OCI-LY1 (cell line): ENCODE data around the gene SERTAD3.
"Not testable (repeated sequence)": the region's sequence is repeated elsewhere in the genome, so short reads cannot be mapped to it uniquely, and the experiment has no call there.

Experiments
- H2AFZ ChIP-seq: fragments of 200-600 bp; sonication (generic), shearing (Covaris generic); 2 replicates; pipeline ENCODE4 v1.6.0; 2014; ENCODE audit warnings: antibody characterized with exemption, mild to moderate bottlenecking, low read length
- H3F3A ChIP-seq: fragments of 200-600 bp; sonication (generic), shearing (Covaris generic); 2 replicates; pipeline ENCODE4 v1.6.0; 2014; ENCODE audit warnings: mild to moderate bottlenecking, antibody characterized with exemption, low read length, moderate library complexity; ENCODE audit not compliant: insufficient read depth
- H3K27ac ChIP-seq: fragments of 200-600 bp; sonication (generic); 2 replicates; pipeline ENCODE4 v1.5.1; 2014; ENCODE audit warnings: low read length, mixed run types, mild to moderate bottlenecking, low read depth; ENCODE audit not compliant: poor library complexity, severe bottlenecking
- H3K27me3 ChIP-seq: fragments of 200-600 bp; sonication (generic); 2 replicates; pipeline ENCODE4 v1.6.0; 2014; ENCODE audit warnings: antibody characterized with exemption, mild to moderate bottlenecking, low read length, moderate library complexity; ENCODE audit not compliant: insufficient read depth
- H3K36me3 ChIP-seq: fragments of 200-600 bp; sonication (generic); 2 replicates; pipeline ENCODE4 v1.6.1; 2014; ENCODE audit warnings: mild to moderate bottlenecking, antibody characterized with exemption, low read length, moderate library complexity, mixed read lengths; ENCODE audit not compliant: insufficient read depth
- H3K4me1 ChIP-seq: fragments of 200-600 bp; sonication (generic); 2 replicates; pipeline ENCODE4 v1.5.1; 2014; ENCODE audit warnings: mild to moderate bottlenecking, low read length, moderate library complexity; ENCODE audit not compliant: insufficient read depth, severe bottlenecking
- H3K4me2 ChIP-seq: fragments of 200-600 bp; sonication (generic), shearing (Covaris generic); 2 replicates; pipeline ENCODE4 v1.6.1; 2014; ENCODE audit warnings: low read length
- H3K4me3 ChIP-seq: fragments of 200-600 bp; sonication (generic); 2 replicates; pipeline ENCODE4 v1.5.1; 2014; ENCODE audit warnings: low read length, low read depth, mild to moderate bottlenecking, mixed read lengths; ENCODE audit not compliant: poor library complexity, severe bottlenecking
- H3K79me2 ChIP-seq: fragments of 200-600 bp; shearing (Covaris generic); 2 replicates; pipeline ENCODE4 v1.6.1; 2016; ENCODE audit warnings: mixed run types, low read length, mixed read lengths; ENCODE audit not compliant: insufficient read depth
- H3K9ac ChIP-seq: fragments of 200-600 bp; sonication (generic), shearing (Covaris generic); 2 replicates; pipeline ENCODE4 v1.6.1; 2014; ENCODE audit warnings: mild to moderate bottlenecking, low read length, mixed read lengths
- H3K9me2 ChIP-seq: fragments of 200-600 bp; sonication (generic), shearing (Covaris generic); 2 replicates; pipeline ENCODE4 v1.6.1; 2014; ENCODE audit warnings: low read depth, mild to moderate bottlenecking, low read length, mixed read lengths
- H3K9me3 ChIP-seq: fragments of 200-600 bp; shearing (Covaris generic); 2 replicates; pipeline ENCODE4 v1.6.1; 2014; ENCODE audit warnings: low read length, mixed read lengths
- H4K20me1 ChIP-seq: fragments of 200-600 bp; sonication (generic), shearing (Covaris generic); 2 replicates; pipeline ENCODE4 v1.6.0; 2016; ENCODE audit warnings: mild to moderate bottlenecking, low read length; ENCODE audit not compliant: insufficient read depth
- EZH2 ChIP-seq: fragments of 200-600 bp; sonication (generic), shearing (Covaris generic); IDR thresholded peaks from 2 replicates; pipeline ENCODE4 v1.8.0; 2017; ENCODE audit warnings: borderline replicate concordance, mixed run types, mild to moderate bottlenecking, antibody characterized with exemption, low read length, moderate library complexity, mixed read lengths
- TF ChIP-seq, protein P1 (sequence below): fragments of 200-600 bp; sonication (generic), shearing (Covaris generic); IDR thresholded peaks from 2 replicates; pipeline ENCODE4 v1.5.1; 2017; ENCODE audit warnings: mild to moderate bottlenecking, antibody characterized with exemption, low read length, moderate library complexity, mixed read lengths

SERTAD3 gene

DNA sequence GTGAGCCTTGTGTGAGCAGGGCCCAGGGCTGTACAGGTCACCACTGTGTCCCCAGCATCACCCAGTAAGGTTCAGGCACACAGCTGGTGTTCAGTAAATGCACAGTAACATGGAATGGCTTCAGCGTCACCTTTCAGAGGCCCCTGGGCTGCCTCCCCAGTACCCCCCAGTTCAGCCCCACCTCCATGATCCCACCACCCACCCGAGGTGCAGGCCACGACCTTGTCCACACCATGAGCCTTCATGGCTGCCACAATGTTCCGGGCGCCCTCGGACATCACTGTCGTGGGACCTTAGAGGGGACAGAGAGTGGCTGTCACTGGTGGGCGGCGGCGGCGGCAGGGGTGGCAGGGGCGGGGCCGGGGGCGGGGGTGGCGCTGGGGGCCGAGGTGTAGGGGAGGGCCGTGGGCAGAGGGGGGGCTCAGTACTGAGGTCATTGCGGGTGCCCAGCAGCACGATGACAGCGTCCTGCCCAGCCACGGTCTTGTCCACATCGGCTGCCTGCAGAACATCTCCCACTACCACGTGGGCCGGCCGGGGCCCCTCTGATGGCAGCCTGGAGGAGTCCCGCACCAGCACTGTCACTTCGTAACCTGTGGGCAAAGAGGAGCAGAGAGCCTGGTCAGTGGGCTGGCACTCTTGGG is 13.9 kb upstream of the SERTAD3 start:
- Histone ChIP-seq H4K20me1 (no peaks in the 10 kb centered on the region), H3K79me2 (no peaks in the 10 kb centered on the region), H3K4me1 (peaks cover 5% of the 10 kb centered on the region), H3K27me3 (no peaks in the 10 kb centered on the region), H2AFZ (no peak overlapping the region), H3K4me2 (no peak overlapping the region), H3K9me2 (no peaks in the 10 kb centered on the region), H3K27ac (no peak overlapping the region), H3F3A (no peaks in the 10 kb centered on the region), H3K9me3 (no peaks in the 10 kb centered on the region), H3K4me3 (no peak overlapping the region), H3K36me3 (no peaks in the 10 kb centered on the region), H3K9ac (no peak overlapping the region)
- TF ChIP-seq, protein P1, sequence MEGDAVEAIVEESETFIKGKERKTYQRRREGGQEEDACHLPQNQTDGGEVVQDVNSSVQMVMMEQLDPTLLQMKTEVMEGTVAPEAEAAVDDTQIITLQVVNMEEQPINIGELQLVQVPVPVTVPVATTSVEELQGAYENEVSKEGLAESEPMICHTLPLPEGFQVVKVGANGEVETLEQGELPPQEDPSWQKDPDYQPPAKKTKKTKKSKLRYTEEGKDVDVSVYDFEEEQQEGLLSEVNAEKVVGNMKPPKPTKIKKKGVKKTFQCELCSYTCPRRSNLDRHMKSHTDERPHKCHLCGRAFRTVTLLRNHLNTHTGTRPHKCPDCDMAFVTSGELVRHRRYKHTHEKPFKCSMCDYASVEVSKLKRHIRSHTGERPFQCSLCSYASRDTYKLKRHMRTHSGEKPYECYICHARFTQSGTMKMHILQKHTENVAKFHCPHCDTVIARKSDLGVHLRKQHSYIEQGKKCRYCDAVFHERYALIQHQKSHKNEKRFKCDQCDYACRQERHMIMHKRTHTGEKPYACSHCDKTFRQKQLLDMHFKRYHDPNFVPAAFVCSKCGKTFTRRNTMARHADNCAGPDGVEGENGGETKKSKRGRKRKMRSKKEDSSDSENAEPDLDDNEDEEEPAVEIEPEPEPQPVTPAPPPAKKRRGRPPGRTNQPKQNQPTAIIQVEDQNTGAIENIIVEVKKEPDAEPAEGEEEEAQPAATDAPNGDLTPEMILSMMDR: no peak
- TF ChIP-seq EZH2: no peak

DNA sequence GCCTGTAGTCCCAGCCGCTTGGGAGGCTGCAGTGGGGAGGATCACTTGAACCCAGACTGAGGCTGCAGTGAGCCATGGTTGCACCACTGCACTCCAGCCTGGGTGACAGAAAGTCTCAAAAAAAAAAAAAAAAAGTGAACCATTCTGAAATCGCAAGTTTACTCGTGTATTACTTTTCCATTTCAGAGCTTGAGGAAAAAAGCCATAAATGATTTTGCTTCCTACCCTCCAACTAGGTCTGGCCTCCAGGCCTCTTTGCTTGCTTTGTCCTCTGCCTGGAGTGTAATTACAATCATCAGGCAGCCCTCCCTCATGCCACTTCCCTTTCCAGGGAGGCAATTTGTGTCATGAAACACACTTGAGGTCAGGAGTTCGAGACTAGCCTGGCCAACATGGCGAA is 12.9 kb upstream of the SERTAD3 start:
- Histone ChIP-seq H3K9me2 (no peaks in the 10 kb centered on the region), H3K36me3 (no peaks in the 10 kb centered on the region), H4K20me1 (no peaks in the 10 kb centered on the region), H3K27me3 (no peaks in the 10 kb centered on the region), H2AFZ (no peak overlapping the region), H3K9ac (no peak overlapping the region), H3K9me3 (no peaks in the 10 kb centered on the region), H3K4me1 (peaks cover 4% of the 10 kb centered on the region), H3F3A (no peaks in the 10 kb centered on the region), H3K4me3 (no peak overlapping the region), H3K79me2 (no peaks in the 10 kb centered on the region), H3K4me2 (no peak overlapping the region), H3K27ac (no peak overlapping the region)
- TF ChIP-seq EZH2: no peak
- TF ChIP-seq, protein P1: no peak

DNA sequence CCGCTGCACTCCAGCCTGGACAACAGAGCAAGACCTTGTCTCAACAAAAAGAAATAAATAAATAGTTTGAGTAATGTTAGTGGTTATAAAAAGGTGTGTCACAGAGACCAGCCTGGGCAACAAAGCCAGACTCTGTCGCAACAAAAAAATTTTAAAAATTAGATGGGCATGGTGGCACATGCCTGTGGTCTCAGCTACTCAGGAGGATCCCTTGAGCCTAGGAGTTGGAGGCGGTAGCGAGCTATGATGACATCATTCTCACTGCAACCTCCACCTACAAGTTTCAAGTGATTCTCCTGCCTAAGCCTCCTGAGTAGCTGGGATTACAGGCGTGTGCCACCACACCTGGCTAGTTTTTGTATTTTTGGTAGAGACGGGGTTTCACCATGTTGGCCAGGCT is 9.8 kb upstream of the SERTAD3 start:
- H3K79me2 ChIP-seq, H3K4me2 ChIP-seq, H3K27me3 ChIP-seq, H3K27ac ChIP-seq, H3K4me3 ChIP-seq, H2AFZ ChIP-seq, H3K9ac ChIP-seq, H3K9me2 ChIP-seq, H3K4me1 ChIP-seq, H3F3A ChIP-seq, H3K9me3 ChIP-seq, H3K36me3 ChIP-seq, H4K20me1 ChIP-seq: not testable (repeated sequence)

DNA sequence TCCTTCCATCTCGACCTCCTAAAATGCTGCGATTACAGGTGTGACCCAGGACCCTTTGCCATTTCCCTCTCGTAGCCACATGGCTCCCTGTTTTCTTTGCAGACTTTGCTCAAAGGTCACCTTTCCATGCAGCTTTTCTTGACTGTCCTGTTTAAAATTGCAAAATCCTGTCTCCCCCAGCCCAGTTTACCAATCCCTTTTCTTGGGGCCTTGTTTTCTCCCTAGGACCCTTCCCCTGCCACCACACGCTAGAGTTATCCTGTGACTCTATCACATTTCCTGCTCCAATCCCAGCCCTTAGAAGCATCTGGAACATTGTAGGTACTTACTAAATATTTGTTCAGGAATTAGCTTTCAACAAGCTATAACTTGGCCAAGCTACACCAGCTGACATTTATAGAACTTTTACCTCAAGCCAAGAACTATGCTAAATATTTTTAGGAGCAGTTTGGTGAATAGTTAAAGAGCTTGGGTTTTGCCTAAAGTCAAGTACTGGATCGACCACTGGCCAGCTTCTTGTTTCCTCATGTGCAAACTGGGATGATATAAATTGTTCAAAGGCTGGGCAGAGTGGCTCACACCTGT is 9.1 kb upstream of the SERTAD3 start:
- H3K9me3 ChIP-seq: no peaks in the 10 kb centered on the region
- no peaks in the 10 kb centered on the region for H3F3A ChIP-seq
- no peaks in the 10 kb centered on the region for H3K79me2 ChIP-seq
- H3K27ac ChIP-seq: no peak overlapping the region
- no peaks in the 10 kb centered on the region for H3K27me3 ChIP-seq
- no peaks in the 10 kb centered on the region for H3K9me2 ChIP-seq
- no peaks in the 10 kb centered on the region for H3K4me1 ChIP-seq
- no peak overlapping the region for H3K4me3 ChIP-seq
- no peak overlapping the region for H2AFZ ChIP-seq
- no peak for TF ChIP-seq EZH2
- TF ChIP-seq, protein P1: no peak
- H4K20me1 ChIP-seq: no peaks in the 10 kb centered on the region
- no peak overlapping the region for H3K9ac ChIP-seq
- no peaks in the 10 kb centered on the region for H3K36me3 ChIP-seq
- no peak overlapping the region for H3K4me2 ChIP-seq
